ENCODE results near the gene FBRSL1.

The FBRSL1 gene

DNA sequence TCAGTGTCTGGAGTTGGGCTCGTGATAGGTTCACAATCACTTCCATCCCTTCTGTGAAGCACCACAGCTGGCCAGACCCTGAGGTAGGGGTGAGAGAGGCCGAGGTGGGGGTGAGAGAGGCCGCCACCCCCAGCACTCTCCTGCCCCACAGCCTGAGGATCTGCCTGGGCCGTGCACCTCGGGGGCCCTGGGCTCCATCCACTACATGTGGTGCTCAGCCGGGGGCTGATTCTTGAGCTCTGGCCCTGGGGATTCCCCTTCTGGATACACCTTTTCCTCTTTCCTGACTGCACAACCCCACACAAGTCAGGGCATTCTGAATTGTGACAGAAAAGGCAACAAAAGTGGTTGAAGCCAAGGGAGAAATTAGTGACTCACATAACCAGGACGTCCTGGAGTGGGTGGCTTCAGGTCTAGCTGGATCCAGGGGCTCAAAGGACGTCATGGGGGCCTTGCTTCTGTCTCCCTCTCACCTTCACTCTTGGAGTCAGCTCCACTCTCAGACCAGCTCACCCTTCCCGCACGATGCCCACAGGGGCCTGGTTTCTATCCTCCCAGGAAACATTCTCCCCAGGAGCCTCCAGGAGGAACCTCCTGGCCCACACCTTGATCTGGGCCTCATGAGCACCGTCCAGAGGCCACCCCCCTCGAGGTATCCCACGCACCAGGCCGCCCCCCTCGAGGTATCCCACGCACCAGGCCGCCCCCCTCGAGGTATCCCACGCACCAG, 12.1 kb upstream of the FBRSL1 start:
- no peak for TF ChIP-seq JUND (IDR thresholded peaks at IDR 0.05; ENCODE audit: low read depth)
- in situ Hi-C loops (cut with HindIII; ENCODE audit: low pct_unique_long_range_greater_than_20kb, low sequenced_read_pairs) = no loop called here
- no peak for DNase-seq (ENCODE audit: low read depth in 1 of 2, low spot score in 1 of 2)

DNA sequence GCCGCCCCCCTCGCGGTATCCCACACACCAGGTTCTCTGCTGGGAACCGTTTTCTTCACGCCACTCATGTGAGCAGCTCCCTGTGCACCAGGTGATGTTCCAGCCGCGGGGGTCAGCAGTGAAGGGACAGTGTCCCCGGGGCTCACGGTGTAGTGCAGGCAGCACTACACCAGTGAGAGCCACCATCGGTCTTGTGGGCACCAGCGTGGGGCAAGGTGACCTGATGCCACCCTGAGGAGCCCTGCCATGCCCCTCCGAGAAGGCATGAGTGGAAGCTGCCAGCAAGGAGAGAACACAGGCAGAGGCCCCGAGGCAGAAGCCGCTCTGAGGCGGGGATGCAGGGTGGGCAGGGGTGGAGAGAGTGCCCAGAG, 11.5 kb upstream of the FBRSL1 start:
- DNase-seq (ENCODE audit: low read depth in 1 of 2, low spot score in 1 of 2) = no peak
- in situ Hi-C loops (cut with HindIII; ENCODE audit: low pct_unique_long_range_greater_than_20kb, low sequenced_read_pairs) = no loop called here
- no peak for TF ChIP-seq JUND (IDR thresholded peaks at IDR 0.05; ENCODE audit: low read depth)

DNA sequence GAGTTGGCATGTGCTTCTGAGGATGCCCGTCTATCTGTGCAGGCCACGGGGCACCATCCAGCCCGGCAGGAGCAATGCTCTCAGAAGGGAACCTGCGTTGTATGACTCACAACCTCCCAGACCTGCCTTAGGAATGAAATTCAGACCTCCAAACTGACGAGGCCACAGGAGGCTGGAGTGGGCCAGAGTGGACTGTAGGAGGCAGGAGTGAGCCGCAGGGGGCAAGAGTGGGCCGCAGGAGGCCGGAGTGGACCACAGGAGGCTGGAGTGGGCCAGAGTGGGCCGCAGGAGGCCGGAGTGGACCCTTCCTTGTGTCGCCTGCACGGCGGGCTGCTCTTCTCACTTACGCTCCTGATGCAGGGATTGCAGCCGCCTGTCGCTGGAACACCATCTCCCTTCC, 11.1 kb upstream of the FBRSL1 start:
- DNase-seq (ENCODE audit: low read depth in 1 of 2, low spot score in 1 of 2) = no peak
- in situ Hi-C loops (cut with HindIII; ENCODE audit: low pct_unique_long_range_greater_than_20kb, low sequenced_read_pairs) = no loop called here

DNA sequence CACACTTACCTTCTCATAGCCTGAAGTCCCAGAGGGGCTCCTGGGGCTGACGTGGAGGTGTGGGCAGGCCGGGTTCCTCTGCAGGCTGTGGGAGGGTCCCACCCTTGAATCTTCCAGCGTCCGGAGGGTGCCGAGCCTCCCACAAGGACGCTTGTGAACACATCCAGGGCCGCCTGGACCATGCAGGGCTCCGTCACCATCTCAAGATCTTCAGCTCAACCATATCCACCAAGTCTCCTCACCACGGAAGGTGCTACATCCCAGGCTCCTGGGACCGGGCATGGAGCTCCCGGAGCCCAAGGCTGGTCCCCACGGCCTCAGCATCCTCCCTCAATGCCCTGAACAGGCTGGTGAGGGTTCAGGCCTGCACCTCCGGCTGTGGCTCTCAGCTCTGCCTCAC, 10.7 kb upstream of the FBRSL1 start:
- TF ChIP-seq JUND (IDR thresholded peaks at IDR 0.05; ENCODE audit: low read depth) = no peak
- DNase-seq (ENCODE audit: low read depth in 1 of 2, low spot score in 1 of 2) = no peak
- in situ Hi-C loops (cut with HindIII; ENCODE audit: low pct_unique_long_range_greater_than_20kb, low sequenced_read_pairs) = no loop called here

More for the DNA sequence above, 11.1 kb upstream of the FBRSL1 start:
- no peak for TF ChIP-seq JUND (IDR thresholded peaks at IDR 0.05; ENCODE audit: low read depth)

DNA sequence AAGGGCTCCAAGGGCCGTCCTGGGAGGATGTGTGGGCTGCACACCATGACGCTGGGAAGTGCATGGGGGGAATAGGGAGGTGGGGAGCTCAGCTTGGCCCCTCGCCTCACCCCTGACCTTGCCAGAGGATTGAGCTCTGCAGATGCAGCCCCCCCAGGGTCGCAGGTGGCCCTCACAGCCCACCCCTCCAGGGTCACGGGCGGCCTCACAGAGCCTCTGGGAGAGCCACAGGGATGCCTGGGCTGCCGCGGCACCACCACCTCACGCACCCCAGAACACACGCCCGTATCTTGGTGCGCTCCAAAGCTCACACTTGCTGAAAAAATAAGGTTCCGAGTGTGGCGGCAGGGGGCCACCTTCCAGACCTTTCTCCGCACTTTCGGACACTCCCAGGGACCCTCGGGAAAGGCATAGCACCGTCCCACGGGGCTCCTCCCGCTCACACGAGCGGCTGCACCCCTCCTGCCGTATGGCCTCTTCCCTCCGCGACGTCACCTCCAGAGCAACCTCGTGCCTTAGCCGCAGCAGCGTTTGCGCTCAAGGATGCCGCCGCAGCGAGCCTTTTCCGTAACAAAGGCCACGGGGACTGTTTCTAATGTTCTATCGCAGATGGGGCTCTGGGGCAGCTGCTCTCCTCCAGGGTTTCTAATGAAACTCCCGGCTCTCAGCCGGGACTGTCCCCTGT, 9.9 kb upstream of the FBRSL1 start:
- in situ Hi-C loops (cut with HindIII; ENCODE audit: low pct_unique_long_range_greater_than_20kb, low sequenced_read_pairs) = no loop called here

DNA sequence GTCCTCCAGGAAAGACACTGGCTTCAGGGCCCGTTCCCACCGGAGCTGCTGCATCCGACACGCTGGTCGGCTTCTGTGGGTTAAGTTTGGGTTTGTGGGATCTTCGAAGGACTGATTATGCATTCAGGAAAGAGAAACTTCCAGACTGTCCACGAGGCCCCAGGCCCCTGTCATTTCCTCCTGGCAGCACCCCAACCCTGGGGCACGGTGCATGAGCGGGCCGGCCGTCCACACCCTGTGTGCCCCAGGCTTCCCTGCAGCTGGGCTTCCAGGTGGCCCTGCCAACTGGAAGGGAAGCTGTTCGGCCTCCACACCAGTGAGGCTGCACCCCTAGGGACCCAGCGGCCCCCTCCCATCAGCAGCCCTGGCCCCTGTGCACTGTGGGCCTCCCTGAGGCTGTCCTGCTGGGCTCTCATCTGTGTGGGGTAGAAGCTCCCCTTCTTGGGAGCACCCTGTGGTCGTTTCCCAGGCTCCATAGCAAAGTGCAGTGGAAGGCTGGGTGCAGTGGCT, 9.3 kb upstream of the FBRSL1 start:
- no peak for TF ChIP-seq JUND (IDR thresholded peaks at IDR 0.05; ENCODE audit: low read depth)
- in situ Hi-C loops (cut with HindIII; ENCODE audit: low pct_unique_long_range_greater_than_20kb, low sequenced_read_pairs) = no loop called here
- no peak for DNase-seq (ENCODE audit: low read depth in 1 of 2, low spot score in 1 of 2)

More for the DNA sequence above, 9.9 kb upstream of the FBRSL1 start:
- no peak for TF ChIP-seq JUND (IDR thresholded peaks at IDR 0.05; ENCODE audit: low read depth)
- no peak for DNase-seq (ENCODE audit: low read depth in 1 of 2, low spot score in 1 of 2)

DNA sequence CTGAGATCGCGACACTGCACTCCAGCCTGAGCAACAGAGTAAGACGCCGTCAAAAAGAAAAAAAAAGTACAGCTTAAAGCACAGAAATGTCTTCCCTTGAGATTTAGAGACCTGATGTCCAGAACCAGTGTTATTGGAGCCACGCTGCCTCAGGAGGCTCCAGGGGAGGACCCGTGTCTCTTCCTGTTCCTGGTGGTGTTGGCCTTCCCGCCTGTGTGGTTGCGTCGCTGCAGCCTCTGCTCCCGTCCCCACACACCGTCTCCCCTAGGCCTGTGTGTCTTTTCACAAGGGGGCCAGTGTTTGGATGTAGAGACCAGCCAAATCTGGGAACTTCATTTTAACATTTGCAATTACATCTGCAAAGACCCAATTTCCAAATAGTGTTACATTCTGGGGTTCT, 8.6 kb upstream of the FBRSL1 start:
- DNase-seq (ENCODE audit: low read depth in 1 of 2, low spot score in 1 of 2) = no peak
- in situ Hi-C loops (cut with HindIII; ENCODE audit: low pct_unique_long_range_greater_than_20kb, low sequenced_read_pairs) = no loop called here
- no peak for TF ChIP-seq JUND (IDR thresholded peaks at IDR 0.05; ENCODE audit: low read depth)

DNA sequence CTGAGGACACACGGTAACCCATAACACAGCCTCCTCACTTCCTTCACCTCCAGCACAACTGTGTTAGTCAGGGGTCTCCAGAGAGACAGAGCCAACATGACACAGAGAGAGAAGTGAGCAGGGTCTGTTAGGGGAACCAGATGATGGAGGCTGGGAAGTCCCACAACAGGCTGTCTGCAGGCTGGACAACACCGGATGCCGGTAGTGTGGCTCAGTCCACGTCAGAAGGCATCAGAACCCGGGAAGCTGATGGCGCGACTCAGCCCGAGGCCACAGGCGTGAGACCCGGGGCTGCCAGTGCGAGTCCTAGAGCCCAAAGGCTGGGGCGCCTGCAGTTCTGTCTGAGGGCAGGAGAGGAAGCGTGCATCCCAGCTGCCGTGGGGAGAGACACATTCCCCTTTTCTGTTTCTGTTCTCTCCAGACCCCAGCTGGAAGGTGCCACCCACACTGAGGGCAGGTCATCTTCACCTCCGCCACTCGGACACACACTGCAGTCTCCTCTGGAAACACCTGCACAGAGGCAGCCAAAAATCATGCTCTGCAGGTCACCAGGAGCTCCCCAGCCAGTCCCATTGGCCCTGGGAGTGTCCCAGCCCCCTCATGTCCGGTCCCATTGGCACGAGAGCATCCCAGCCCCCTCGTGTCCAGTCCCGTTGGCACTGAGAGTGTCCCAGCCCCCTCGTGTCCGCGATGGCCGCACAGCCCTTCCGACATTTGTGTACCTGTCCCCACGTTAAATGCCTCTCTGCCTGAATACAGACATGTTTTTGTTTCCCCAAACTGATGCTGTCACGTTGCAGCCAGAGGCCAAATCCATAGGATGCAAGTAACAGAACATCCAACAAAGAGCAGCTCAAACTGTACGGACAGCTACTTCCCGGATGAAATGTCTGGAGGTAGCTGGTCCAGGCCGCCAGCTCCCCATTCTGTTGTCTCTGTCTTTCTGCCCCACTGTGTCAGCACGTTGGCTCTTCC, 7.9 kb upstream of the FBRSL1 start:
- in situ Hi-C loops (cut with HindIII; ENCODE audit: low pct_unique_long_range_greater_than_20kb, low sequenced_read_pairs) = no loop called here
- no peak for DNase-seq (ENCODE audit: low read depth in 1 of 2, low spot score in 1 of 2)
- TF ChIP-seq JUND (IDR thresholded peaks at IDR 0.05; ENCODE audit: low read depth) = no peak

DNA sequence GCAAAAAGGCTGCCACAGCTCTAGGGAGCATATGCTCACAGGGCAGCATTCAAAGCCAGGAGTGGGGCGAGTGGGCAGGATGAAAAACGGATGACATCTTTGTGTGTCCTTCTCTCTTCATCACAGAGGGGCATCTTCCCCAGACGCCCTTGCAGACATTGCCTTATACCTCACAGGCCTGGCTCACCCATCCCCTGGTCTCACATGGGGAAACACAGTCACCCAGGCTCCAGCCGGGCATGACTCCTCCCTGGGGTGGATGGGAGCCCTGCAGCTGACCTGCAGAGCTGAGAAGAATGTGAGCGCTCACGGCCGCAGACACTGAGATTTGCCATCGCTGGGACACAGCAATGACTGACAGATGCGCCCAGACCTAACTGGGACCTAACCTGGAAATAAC, 7.2 kb upstream of the FBRSL1 start:
- no peak for DNase-seq (ENCODE audit: low read depth in 1 of 2, low spot score in 1 of 2)
- in situ Hi-C loops (cut with HindIII; ENCODE audit: low pct_unique_long_range_greater_than_20kb, low sequenced_read_pairs) = no loop called here

DNA sequence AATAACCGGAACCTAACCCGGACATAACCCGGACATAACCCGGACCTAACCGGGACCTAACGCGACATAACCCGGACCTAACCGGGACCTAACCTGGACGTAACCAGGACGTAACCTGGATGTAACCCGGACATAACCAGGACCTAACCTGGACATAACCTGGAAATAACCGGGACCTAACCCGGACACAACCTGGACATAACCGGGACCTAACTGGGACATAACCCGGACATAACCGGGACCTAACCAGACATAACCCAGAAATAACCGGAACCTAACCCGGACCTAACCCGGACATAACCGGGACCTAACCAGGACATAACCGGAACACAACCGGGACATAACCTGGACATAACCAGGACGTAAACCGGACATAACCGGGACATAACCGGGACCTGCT, 6.7 kb upstream of the FBRSL1 start:
- no peak for TF ChIP-seq JUND (IDR thresholded peaks at IDR 0.05; ENCODE audit: low read depth)
- DNase-seq (ENCODE audit: low read depth in 1 of 2, low spot score in 1 of 2) = no peak
- in situ Hi-C loops (cut with HindIII; ENCODE audit: low pct_unique_long_range_greater_than_20kb, low sequenced_read_pairs) = no loop called here

More for the DNA sequence above, 7.2 kb upstream of the FBRSL1 start:
- TF ChIP-seq JUND (IDR thresholded peaks at IDR 0.05; ENCODE audit: low read depth) = no peak

DNA sequence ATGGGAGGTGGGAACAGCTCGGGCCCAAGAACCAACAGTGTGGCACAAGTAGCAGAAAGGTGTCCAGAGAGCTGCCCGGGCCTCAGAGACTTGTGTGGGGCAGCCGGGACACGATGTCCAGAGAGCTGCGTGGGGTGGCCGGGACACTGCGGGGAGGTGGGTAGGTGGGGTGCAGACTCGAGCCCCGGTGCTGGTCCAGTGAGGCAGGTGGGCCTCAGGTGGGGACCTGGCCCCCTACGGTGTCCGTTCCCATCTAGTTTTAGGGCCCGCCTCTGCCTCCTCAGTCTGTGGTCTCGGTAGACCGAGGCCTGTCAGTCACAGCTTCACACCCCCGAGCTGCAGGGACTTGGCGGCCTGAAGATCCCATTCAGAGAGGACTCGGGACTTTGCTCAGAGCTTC, 6.3 kb upstream of the FBRSL1 start:
- no peak for DNase-seq (ENCODE audit: low read depth in 1 of 2, low spot score in 1 of 2)
- in situ Hi-C loops (cut with HindIII; ENCODE audit: low pct_unique_long_range_greater_than_20kb, low sequenced_read_pairs) = no loop called here

DNA sequence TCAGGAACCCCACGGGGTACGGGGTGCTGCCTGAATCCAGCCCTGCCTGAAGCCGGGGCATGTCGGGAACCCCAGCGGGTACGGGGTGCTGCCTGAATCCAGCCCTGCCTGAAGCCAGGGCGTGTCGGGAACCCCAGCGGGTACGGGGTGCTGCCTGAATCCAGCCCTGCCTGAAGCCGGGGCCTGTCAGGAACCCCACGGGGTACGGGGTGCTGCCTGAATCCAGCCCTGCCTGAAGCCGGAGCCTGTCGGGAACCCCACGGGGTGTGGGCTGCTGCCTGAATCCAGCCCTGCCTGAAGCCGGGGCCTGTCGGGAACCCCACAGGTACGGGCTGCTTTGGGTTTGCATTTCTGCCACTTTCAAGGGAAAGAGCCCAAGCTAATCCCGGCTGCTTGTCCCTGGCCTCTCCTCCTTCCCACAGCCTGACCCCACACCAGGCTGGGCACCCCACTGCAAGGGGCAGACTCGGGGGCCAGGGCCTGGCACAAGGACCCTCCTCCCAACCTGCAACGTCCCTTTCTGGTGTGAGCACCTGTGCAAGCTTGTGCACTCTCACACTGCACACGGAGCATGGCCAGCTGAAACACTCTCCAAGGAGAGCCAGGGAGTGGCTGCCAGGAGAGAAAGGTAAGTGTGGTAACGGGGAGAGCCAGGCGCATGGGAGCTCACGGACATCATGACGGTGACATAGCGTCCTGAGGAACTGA, 5.6 kb upstream of the FBRSL1 start:
- in situ Hi-C loops (cut with HindIII; ENCODE audit: low pct_unique_long_range_greater_than_20kb, low sequenced_read_pairs) = no loop called here
- no peak for TF ChIP-seq JUND (IDR thresholded peaks at IDR 0.05; ENCODE audit: low read depth)
- DNase-seq (ENCODE audit: low read depth in 1 of 2, low spot score in 1 of 2) = no peak

More for the DNA sequence above, 6.3 kb upstream of the FBRSL1 start:
- no peak for TF ChIP-seq JUND (IDR thresholded peaks at IDR 0.05; ENCODE audit: low read depth)
